Activated CD4-positive, alpha-beta memory T cell treated with anti-CD3 and anti-CD28 coated beads for 36 hours (primary cell): Measurements from ENCODE around the gene OLFML2A. TPM values are rescaled to one million over a fixed set of nuclear protein-coding genes. Genes with fewer than 3 reads are reported as not detected.
A peak's percentile ranks its signal among the peaks of the same experiment; 100 is the strongest.
"Not testable (repeated sequence)": the region's sequence is repeated elsewhere in the genome, so short reads cannot be mapped to it uniquely, and the experiment has no call there.

Source experiments
- CTCF ChIA-PET: fragments of 350-600 bp; sonication (Branson Sonifier 250); formaldehyde crosslinking; loops from one replicate; lab custom pipeline; 2021; ENCODE audit warnings: antibody characterized with exemption, inconsistent platforms; lab: Charles Lee
- POLR2A ChIA-PET: fragments of 350-600 bp; sonication (Branson Sonifier 250); formaldehyde crosslinking; loops from one replicate; lab custom pipeline; 2021; ENCODE audit warnings: antibody characterized with exemption; lab: Charles Lee
- DNase-seq: peaks from one replicate; pipeline ENCODE4 v3.0.0-alpha.2; 2020
- H3K27ac Mint-ChIP-seq: one replicate; pipeline ENCODE4 v1.8.0; 2021; ENCODE audit warnings: mixed read lengths
- H3K27me3 Mint-ChIP-seq: one replicate; pipeline ENCODE4 v1.8.0; 2021; ENCODE audit warnings: mixed read lengths
- H3K36me3 Mint-ChIP-seq: one replicate; pipeline ENCODE4 v1.8.0; 2021; ENCODE audit warnings: mixed read lengths
- H3K4me1 Mint-ChIP-seq: one replicate; pipeline ENCODE4 v1.8.0; 2021; ENCODE audit warnings: low read depth, mixed read lengths
- H3K4me3 Mint-ChIP-seq: one replicate; pipeline ENCODE4 v1.8.0; 2021; ENCODE audit warnings: mild to moderate bottlenecking, mixed read lengths
- H3K9me3 Mint-ChIP-seq: one replicate; pipeline ENCODE4 v1.8.0; 2021; ENCODE audit warnings: mixed read lengths
- intact Hi-C: fragments of 100-400 bp; cut with micrococcal nuclease; formaldehyde crosslinking; loops from one replicate; pipeline ENCODE4 v1.15.1; 2023
- total RNA-seq, 2 experiments: library from RNA; stranded (reverse); gene quantifications; one replicate each; pipeline ENCODE4 v1.2.3, GENCODE V29; 2021

The OLFML2A gene
- total RNA-seq, 2 experiments from 2014 or later, result not detected

DNA sequence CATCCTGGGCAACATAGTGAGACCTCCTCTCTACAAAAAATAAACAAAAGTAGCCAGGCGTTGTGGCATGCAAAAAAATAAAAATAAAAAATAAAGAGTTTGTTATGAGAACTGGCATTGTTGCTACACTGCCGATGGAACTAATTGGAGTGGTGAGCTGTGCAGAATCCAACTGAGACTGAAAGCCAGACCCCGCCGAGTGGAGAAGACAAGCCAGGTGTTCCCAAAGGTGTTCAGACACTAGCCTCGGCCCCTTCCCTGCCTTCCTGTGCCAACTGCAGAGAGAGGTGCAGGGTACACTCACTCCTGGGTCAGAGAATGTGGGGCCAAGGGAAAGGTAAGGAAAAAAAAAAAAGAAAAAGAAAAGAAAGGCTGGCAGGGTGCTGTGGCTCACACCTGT is 38.7 kb downstream of the OLFML2A start:
- ChIA-PET CTCF (no interaction called here), POLR2A (no interaction called here)
- H3K27ac Mint-ChIP-seq, result no peak overlapping the region
- no peak for DNase-seq
- H3K9me3 Mint-ChIP-seq, result no peaks in the 10 kb centered on the region
- no peak overlapping the region for H3K4me3 Mint-ChIP-seq
- H3K4me1 Mint-ChIP-seq, result peaks cover 8% of the 10 kb centered on the region
- H3K36me3 Mint-ChIP-seq, result no peaks in the 10 kb centered on the region
- intact Hi-C loops, result no loop called here
- H3K27me3 Mint-ChIP-seq, result peaks cover 13% of the 10 kb centered on the region

DNA sequence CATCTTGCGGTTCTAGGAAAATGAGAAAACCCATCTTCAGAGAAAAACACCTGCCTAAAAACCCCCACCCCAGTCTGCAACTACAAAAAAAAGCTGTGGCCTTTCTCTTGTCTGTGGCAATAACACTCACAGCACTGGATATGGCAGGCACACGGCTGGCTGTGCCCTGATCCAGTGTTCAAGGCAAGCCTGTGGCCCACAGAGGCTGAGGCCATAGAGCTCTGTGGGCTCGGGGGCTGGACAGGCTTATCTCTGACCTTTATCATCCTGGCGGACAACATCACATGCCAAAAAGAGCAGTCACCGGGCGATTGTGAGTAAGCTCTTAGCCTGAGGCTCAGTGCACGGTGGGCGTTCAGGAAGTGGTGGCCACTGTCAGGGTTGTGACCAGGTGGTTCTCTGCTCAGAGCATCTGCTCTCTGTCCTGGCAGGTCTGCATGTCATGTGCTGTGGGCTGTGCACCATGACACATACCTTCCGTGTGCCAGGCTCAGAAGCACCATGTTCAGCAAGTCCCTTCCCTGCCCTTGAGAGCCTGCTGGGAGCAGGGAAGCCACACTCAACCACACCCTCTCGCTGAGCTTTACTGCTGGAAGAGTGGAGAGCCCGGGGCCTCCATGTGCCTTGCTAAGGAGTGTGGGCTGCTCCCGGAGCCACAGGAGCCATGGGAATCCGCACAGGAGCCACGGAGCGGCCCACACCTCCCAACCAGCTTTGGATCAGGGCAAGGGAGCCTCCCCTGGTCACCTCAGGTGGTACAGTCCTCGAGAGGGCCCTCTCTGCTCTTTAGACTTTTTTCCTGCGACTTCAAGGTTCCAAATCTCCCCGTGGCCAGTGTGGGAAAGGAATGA is 41.7 kb downstream of the OLFML2A start:
- peaks cover 15% of the 10 kb centered on the region for H3K27me3 Mint-ChIP-seq
- no peak overlapping the region for H3K4me3 Mint-ChIP-seq
- H3K27ac Mint-ChIP-seq, result no peak overlapping the region
- ChIA-PET POLR2A (no interaction called here), CTCF (interaction anchor here (1.3 kb wide), 1 partner anchor 35 kb away, joined by 4 read pairs; the partner anchor contains the start of gene WDR38)
- peak; percentile 49 for DNase-seq
- H3K36me3 Mint-ChIP-seq, result no peaks in the 10 kb centered on the region
- H3K4me1 Mint-ChIP-seq, result peaks cover 8% of the 10 kb centered on the region
- intact Hi-C loops, result no loop called here
- H3K9me3 Mint-ChIP-seq, result no peaks in the 10 kb centered on the region

DNA sequence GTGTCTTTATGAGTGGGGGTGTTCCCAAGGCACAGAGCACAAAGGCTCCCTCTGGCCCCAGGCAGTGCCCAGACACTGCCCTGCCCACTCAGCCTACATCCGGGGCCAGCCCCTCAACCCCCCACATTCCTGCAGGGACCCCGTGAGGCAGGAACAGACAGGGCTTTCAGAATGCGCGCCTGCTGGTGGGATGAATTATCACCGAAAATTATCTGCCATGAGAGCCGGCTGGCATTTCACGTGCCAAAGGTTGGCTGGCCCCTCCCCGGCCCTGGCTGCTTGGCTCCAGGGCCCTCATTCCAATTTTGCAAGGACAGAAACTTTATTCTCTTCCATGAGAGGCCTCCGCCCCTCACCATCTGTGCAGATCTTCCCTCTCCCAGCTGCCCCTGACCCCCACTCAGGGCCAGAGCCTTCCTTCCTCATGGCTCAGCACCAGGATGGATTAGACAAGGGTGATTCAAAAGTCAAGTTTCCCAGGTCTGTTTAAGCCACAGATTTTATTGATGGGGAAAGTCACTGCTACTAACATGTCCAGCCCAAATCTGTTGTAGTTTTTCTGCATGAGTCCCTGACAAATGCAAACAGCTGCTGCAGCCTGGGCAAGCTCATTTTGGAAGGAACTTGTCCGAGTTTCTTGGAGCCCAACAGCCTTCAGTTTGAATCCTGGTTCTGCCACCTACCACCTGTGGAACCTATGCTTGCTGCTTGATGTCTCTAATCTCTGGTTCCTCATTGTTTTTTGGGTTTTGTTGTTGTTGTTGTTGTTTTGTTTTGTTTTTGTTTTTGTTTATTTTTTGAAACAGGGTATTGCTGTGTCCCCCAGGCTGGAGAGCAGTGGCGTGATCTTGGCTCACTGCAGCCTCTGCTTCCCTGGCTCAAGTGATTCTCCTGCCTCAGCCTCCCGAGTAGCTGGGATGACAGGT is 44.0 kb downstream of the OLFML2A start:
- Mint-ChIP-seq H3K27ac (no peak overlapping the region), H3K36me3 (no peaks in the 10 kb centered on the region), H3K27me3 (peaks cover 15% of the 10 kb centered on the region), H3K4me3 (no peak overlapping the region), H3K4me1 (peaks cover 8% of the 10 kb centered on the region), H3K9me3 (no peaks in the 10 kb centered on the region)
- no peak for DNase-seq
- POLR2A ChIA-PET, result no interaction called here
- CTCF ChIA-PET, result no interaction called here
- intact Hi-C loops, result no loop called here

DNA sequence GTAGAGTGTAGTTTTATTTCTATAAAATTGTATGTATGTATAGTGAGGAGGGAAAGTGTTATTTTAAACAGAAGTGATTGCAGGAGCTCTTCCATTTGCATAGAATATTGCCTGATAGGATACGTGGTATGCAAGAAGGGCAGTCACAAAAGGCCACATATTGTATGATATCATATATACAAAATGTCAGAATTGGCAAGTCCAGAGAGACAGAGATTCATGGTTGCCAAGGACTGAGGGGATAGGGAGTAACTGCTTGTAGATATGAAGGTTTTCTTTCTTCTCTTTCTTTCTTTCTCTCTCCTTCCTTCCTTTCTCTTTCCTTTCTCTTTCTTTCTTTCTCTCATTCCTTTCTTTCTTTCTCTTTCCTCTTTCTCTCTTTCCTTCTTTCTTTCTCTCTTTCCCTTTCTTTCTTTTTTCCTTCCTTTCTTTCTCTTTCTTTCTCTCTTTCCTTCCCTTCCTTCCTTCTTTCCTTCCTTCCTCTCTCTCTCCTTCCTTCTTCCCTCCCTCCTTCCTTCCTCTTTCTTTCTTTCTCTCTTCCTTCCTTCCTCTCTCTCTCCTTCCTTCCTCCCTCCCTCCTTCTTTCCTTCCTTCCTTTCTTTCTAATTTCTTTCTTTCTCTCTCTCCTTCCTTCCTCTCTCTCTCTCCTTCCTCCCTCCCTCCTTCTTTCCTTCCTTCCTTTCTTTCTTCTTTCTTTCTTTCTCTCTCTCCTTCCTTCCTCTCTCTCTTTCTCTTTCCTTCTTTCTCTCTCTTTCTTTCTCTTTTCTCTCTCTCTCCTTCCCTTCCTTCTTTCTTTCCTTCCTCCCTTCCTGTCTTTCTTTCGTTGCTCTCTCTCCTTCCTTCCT is 51.8 kb downstream of the OLFML2A start:
- Mint-ChIP-seq H3K4me1 (no peaks in the 10 kb centered on the region), H3K4me3 (no peak overlapping the region), H3K9me3 (no peaks in the 10 kb centered on the region), H3K27ac (no peak overlapping the region), H3K36me3 (no peaks in the 10 kb centered on the region), H3K27me3 (no peaks in the 10 kb centered on the region)
- no peak for DNase-seq
- intact Hi-C loops, result no loop called here
- ChIA-PET CTCF (no interaction called here), POLR2A (no interaction called here)

DNA sequence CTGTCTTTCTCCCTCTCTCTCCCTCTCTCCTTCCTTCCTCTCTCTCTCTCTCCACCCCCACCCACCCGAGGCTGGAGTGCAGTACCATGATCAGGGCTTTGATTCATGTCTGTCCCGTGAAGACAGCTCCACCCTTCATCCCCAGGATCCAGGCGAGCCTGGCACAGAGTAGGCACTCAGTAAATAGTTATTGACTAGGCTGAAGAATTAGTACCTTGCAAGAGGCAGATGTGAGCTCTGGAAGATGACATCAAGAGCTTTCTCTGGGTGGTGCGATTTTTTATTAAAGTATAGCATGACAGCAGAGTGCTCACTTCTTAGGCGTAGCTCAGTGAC is 52.4 kb downstream of the OLFML2A start:
- Mint-ChIP-seq H3K4me1 (no peaks in the 10 kb centered on the region), H3K27ac (no peak overlapping the region), H3K27me3 (peaks cover under 1% of the 10 kb centered on the region), H3K4me3 (no peak overlapping the region), H3K9me3 (no peaks in the 10 kb centered on the region), H3K36me3 (no peaks in the 10 kb centered on the region)
- intact Hi-C loops, result no loop called here
- no peak for DNase-seq
- ChIA-PET POLR2A (no interaction called here), CTCF (interaction anchor here (0.7 kb wide), 1 partner anchor 55 kb away, joined by 4 read pairs; no protein-coding TSS in a partner anchor)

DNA sequence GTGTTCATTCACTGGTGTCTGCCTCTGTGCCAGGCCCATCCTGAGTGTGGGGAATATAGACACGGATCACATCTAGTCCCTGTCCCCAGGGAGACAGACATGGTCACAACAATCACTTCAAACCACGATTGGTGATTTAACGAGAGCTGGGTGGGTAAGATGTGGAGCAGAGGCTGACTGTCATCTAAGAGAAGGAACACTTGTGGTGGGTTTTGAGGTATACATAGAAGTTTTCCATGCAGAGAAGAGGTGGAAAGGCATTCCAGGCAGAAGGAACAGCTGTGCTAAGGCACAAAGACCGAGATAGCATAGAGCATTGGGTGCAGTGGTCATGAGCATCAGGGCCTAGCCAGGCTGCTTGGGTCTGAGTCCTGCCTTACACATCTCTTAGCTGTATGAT is 53.7 kb downstream of the OLFML2A start:
- Mint-ChIP-seq H3K9me3 (no peaks in the 10 kb centered on the region), H3K36me3 (no peaks in the 10 kb centered on the region), H3K4me3 (no peak overlapping the region), H3K27ac (no peak overlapping the region), H3K4me1 (no peaks in the 10 kb centered on the region), H3K27me3 (peaks cover 2% of the 10 kb centered on the region)
- CTCF ChIA-PET, result no interaction called here
- no peak for DNase-seq
- POLR2A ChIA-PET, result no interaction called here
- intact Hi-C loops, result no loop called here

DNA sequence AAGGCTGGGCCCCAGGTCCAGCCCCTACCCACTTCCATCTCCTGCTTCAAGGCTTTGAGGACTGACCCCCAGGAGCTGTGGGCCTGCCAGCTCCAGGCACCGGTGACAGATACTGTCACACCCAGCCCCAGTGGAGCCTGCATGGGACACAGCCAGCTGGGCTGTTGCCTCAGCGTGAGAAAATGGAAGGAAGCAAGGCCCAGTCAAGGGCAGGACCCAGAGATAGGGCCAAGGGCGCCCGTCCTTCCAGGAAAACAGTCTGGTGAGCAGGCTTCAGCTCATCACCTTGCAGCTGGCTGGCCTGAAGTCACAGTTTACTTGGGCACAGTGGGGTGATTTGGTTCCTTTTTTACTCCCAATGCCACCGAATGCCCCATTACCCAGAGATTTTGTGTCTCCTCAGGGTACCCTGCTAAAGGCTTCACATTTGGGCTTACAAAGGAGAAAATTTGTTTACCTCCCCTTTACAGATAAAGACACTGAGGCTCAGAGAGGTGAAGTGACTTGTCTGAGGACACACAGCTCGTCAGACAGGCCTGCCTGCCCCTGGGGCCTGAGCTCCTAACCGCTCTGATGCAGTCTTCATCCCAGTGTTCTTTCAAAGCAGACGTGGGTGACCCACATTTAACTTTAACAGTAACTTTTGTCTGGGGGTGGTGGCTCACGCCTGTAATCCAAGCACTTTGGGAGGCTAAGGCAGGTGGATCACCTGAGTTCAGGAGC is 54.9 kb downstream of the OLFML2A start:
- H3K4me1 Mint-ChIP-seq, result no peaks in the 10 kb centered on the region
- ChIA-PET POLR2A (no interaction called here), CTCF (no interaction called here)
- no peaks in the 10 kb centered on the region for H3K9me3 Mint-ChIP-seq
- H3K36me3 Mint-ChIP-seq, result no peaks in the 10 kb centered on the region
- H3K27me3 Mint-ChIP-seq, result peaks cover 5% of the 10 kb centered on the region
- H3K4me3 Mint-ChIP-seq, result no peak overlapping the region
- no peak overlapping the region for H3K27ac Mint-ChIP-seq
- DNase-seq, result no peak
- intact Hi-C loops, result no loop called here

DNA sequence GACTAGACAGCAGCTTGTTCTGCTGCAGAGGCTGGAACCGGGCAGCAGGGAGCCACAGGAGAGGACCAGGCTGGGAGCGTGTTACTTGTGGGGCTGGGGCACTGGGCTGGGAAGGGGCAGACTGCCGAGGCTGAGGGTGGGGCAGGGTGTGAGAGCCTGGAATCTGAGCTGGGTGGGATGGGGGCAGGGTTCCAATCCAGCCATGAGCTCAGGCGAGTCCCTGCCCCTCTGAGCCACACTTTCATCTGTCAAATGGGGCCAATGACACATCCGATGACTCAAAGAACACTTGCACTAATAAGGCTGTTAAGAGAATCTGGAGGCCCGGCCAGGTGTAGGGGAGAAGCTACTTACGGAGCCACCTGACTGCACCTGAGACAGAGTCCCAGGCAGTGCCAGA is 57.7 kb downstream of the OLFML2A start:
- DNase-seq, result no peak
- Mint-ChIP-seq H3K36me3 (no peaks in the 10 kb centered on the region), H3K27me3 (peaks cover 19% of the 10 kb centered on the region), H3K27ac (no peak overlapping the region), H3K4me1 (no peaks in the 10 kb centered on the region), H3K9me3 (no peaks in the 10 kb centered on the region), H3K4me3 (no peak overlapping the region)
- intact Hi-C loops, result no loop called here
- CTCF ChIA-PET, result no interaction called here
- POLR2A ChIA-PET, result no interaction called here

DNA sequence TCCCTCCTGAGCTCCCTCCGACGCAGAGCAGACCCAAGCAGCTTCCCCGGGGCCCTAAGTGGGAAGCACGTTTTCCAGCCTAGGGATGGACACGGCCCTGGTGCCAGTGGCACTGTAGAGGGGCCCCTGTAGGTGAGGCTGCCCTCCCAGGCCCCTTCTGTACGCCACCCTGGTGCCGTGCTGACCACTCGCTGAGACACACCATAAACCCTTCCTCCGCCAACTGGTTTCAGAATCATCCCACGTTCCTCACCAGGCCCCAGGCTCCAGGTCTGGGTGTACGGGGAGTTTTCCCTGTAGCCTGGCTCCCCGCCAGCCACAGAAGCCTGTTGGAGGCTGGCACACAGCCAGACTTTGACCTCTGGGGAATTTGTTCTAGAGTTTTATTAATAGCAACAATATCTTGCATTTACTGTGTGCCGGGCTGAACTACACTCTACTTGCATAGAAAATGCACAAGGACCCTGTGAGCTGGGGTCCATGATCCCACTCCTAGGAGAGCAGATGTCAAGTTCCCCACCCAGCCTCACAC is 58.2 kb downstream of the OLFML2A start:
- CTCF ChIA-PET, result no interaction called here
- POLR2A ChIA-PET, result no interaction called here
- no peak for DNase-seq

DNA sequence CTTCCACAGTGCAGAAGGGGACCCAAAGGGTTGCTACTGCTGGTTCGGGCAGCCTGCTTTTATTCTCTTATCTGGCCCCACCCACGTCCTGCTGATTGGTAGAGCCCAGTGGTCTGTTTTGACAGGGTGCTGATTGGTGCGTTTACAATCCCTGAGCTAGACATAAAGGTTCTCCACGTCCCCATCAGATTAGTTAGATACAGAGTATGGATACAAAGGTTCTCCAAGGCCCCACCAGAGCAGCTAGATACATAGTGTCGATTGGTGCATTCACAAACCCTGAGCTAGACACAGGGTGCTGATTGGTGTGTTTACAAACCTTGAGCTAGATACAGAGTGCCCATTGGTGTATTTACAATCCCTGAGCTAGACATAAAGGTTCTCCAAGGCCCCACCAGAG is 61.2 kb downstream of the OLFML2A start:
- H3K27me3 Mint-ChIP-seq, result peaks cover 20% of the 10 kb centered on the region
- POLR2A ChIA-PET, DNase-seq, H3K36me3 Mint-ChIP-seq, H3K9me3 Mint-ChIP-seq, H3K4me1 Mint-ChIP-seq, intact Hi-C loops, H3K27ac Mint-ChIP-seq, H3K4me3 Mint-ChIP-seq: not testable (repeated sequence)
- CTCF ChIA-PET, result interaction anchor here (1.2 to 3.2 kb wide), 2 partner anchors 15 to 63 kb away, joined by 3 to 17 read pairs; partner anchors contain the start of gene WDR38

More for the DNA sequence above, 58.2 kb downstream of the OLFML2A start:
- Mint-ChIP-seq H3K27me3 (peaks cover 20% of the 10 kb centered on the region), H3K4me1 (no peaks in the 10 kb centered on the region), H3K27ac (no peak overlapping the region), H3K4me3 (no peak overlapping the region), H3K36me3 (no peaks in the 10 kb centered on the region), H3K9me3 (no peaks in the 10 kb centered on the region)
- intact Hi-C loops, result no loop called here
